ENCODE results near the gene TOMM7.
"Not testable (repeated sequence)": the region's sequence is repeated elsewhere in the genome, so short reads cannot be mapped to it uniquely, and the experiment has no call there.

TOMM7 gene

GRCh38 chr7:22779730-22780323, 42.8 kb downstream of the TOMM7 start:
- not testable (repeated sequence) for DNase-seq

GRCh38 chr7:22776964-22777363, 45.7 kb downstream of the TOMM7 start:
- DNase-seq: no peak

DNA sequence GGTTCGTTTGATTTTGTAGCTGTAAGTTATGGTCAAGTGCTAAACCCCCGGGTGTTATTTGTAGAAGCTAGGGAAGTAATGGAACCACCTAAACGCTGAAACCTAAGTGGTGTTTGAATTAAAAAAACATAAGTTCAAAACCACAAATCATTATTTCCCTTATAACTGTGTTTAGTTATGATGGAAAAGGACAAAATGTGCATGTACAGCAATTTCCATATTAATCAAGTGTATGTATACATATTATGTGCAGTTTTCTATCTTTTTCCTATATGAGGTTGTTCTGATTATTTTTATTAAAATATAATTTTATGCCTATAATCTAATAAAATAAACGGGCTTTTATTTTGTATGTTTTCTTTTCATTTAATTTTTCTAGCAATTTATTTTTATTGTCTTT, 49.8 kb downstream of the TOMM7 start:
- DNase-seq: no peak

DNA sequence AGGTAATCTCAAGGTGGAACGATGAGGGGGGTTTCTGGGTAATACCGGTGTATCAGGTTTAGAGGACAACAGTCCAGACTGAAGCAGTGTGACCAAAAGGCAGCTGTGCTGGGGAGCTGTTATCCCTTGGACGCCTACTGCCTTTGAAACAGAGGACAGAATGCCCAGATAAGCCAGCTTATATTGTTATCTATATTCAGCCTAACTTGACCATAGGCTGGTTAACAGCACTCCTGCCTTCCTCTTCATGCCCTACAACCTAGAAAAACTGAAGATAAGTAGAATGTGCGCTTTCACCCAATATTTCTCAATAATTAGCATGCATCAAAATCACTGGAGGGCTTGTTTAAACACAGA, 50.8 kb downstream of the TOMM7 start:
- no peak for DNase-seq

DNA sequence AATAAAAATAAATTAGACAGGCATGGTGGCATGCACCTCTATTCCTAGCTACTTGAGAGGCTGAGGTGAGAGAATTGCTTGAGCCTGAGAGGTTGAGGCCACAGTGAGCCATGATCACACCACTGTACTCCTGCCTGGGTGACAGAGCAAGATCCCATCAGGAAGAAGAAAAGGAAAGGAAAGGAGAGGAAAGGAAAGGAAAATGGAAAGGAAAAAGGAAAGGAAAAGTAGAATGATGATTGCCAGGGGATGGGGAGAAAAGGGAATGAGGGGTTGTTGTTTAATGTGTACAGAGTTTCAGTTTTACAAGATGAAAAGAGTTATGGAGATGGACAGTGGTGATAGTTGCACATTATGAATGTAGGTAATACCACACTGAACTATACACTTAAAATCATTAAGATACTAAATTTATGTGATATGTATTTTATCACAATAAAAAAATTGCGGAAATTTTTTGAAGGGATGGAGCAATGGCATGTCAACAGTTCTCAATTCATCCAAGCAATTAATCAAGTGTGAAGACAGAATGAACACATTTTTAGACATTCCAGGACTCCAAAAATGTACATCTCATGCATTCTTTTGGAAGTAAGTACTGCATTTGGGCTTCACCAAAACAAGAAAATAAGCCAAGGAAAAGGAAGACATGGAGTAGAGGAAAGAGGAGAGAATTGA, 51.3 kb downstream of the TOMM7 start:
- no peak for DNase-seq

- DNase-seq: no peak
Observed at GRCh38 chr7:22765609-22766008, 57.0 kb downstream of the TOMM7 start.

All from NCI-H1092 (cell line).